Lower leg skin (tissue), 3 donors: ENCODE data around the gene LRRC47.

Experiments used
- POLR2A ChIP-seq, 2 donors: fragments of 450-650 bp; IDR thresholded peaks; one replicate each; pipeline ENCODE4 v1.6.1; 2016 to 2017; ENCODE audit warnings: antibody characterized with exemption in 2 of 2, mild to moderate bottlenecking in 1 of 2, moderate library complexity in 1 of 2
- TF ChIP-seq, protein P1 (sequence below), 3 donors: fragments of 450-650 bp; IDR thresholded peaks; one replicate each; pipeline ENCODE4 v1.5.1; 2016; ENCODE audit warnings: antibody characterized with exemption in 3 of 3, mild to moderate bottlenecking in 3 of 3, moderate library complexity in 2 of 3

DNA sequence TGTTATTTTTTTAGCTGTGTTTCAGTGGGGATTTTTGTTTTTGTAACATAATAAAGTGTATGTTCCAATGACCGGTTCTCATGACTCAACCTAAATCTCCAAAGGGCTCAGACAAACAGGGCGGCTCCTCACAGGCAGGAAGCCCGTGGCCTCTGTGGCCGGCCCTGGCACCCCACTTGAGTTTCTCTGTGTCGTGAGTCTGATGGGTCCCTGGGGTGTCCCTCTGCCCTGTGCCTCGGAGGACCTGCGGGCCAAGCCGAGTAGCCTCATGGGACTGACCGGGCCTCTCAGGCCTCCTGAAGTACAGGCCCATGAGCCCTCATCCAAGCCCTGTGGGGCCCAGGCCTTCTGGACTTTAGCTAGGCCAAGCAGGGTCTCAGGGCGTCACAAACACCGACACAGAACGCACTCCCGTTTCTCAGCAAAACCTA is 60.2 kb downstream of the LRRC47 start:
- TF ChIP-seq, protein P1, sequence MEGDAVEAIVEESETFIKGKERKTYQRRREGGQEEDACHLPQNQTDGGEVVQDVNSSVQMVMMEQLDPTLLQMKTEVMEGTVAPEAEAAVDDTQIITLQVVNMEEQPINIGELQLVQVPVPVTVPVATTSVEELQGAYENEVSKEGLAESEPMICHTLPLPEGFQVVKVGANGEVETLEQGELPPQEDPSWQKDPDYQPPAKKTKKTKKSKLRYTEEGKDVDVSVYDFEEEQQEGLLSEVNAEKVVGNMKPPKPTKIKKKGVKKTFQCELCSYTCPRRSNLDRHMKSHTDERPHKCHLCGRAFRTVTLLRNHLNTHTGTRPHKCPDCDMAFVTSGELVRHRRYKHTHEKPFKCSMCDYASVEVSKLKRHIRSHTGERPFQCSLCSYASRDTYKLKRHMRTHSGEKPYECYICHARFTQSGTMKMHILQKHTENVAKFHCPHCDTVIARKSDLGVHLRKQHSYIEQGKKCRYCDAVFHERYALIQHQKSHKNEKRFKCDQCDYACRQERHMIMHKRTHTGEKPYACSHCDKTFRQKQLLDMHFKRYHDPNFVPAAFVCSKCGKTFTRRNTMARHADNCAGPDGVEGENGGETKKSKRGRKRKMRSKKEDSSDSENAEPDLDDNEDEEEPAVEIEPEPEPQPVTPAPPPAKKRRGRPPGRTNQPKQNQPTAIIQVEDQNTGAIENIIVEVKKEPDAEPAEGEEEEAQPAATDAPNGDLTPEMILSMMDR (IDR thresholded peaks at IDR 0.05) = no peak
- TF ChIP-seq POLR2A (IDR thresholded peaks at IDR 0.05) = no peak
